ENCODE results near the gene LAMB4.

- TF ChIP-seq CTCF (IDR thresholded peaks at IDR 0.05) (no peak), POLR2A (IDR thresholded peaks at IDR 0.05) (no peak)
Measured at GRCh38 chr7:108030516-108030915, 99.6 kb downstream of the LAMB4 start.

All from Peyer's patch (tissue), 4 donors.